Effector CD8-positive, alpha-beta T cell (primary cell): Measurements from ENCODE around the gene SLC66A3.
"Not testable (repeated sequence)": the region's sequence is repeated elsewhere in the genome, so short reads cannot be mapped to it uniquely, and the experiment has no call there.

Experiments
- DNase-seq: peaks from one replicate; lab custom pipeline; 2025; lab: John Stamatoyannopoulos, UW

The SLC66A3 gene

DNA sequence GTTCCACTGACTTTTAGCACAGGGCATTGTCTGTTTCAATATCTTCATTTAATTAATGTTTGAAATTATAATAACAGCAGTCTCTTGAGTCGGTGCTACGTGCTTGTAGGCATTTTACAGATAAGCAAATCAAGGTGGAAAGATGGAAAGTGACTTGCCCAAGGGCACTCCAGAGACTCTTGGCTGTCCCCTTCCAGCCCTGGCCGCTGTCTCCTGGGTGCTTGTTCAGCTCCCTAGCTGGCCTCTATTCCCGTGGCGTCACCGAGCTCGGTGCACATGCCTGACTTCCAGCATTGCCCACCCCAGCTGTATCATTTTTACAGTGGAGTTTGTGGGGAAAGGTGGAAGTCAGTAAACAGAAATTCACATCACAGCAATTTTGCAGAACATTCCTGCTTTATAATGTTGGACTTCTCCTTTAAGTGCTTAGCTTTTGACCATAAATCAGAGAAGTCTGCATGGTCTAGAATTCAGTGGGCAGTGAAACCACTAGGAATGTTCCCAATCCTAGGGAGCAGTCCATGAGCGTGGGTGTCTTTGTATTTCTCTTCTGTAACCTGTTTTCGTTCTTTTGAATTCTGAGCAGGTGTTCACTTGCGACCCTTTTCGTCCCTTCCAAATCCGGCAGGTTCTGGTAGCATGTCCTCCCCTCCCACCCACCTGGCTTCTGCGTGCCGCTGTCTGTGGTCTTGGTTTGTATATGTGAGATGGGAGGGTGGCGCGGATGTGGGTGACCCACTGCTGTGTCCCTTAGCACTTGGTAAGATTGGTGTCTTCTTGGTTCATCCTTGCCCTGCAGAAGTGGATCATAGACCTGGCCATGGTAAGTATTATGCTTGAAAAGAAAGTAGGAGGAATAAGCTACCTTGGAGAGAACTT, 8.4 kb downstream of the SLC66A3 start:
- DNase-seq: no peak

- DNase-seq: not testable (repeated sequence)
Observed at GRCh38 chr2:11165046-11165445, 9.8 kb downstream of the SLC66A3 start.

DNA sequence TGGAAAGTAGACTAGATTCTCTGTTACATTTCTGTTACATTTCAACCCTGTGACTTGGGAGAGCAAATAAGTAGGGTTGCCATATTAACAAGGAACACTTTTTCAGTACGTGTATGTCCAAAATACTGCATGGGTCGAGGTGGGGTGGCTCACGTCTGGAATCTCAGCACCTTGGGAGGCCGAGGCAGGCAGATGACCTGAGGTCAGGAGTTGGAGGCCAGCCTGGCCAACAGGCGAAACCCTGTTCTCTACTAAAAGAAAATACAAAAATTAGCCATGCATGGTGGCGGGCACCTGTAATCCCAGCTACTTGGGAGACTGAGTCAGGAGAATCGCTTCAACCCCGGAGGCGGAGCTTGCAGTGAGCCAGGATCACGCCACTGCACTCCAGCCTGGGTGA, 11.2 kb downstream of the SLC66A3 start:
- no peak for DNase-seq

DNA sequence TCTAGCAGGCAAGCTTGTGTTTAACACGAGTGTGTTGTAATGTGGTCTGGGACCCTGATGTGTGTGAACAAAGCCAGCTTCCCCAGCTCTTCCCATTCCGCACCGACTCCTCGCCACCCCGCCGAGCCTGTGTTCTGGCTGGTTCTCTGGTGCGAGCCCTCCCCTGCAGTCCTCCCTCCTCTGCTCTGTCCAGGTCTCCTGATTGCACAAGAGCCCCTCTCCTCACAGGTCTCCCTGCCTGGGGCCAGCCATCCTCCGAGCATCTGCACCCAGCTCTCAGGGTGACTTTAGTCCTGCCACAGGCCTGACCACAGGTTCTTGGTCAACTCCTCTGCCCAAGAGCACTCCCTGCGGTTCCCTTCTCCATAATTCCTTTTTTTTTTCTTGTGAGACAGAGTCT, 13.2 kb downstream of the SLC66A3 start:
- DNase-seq: no peak

DNA sequence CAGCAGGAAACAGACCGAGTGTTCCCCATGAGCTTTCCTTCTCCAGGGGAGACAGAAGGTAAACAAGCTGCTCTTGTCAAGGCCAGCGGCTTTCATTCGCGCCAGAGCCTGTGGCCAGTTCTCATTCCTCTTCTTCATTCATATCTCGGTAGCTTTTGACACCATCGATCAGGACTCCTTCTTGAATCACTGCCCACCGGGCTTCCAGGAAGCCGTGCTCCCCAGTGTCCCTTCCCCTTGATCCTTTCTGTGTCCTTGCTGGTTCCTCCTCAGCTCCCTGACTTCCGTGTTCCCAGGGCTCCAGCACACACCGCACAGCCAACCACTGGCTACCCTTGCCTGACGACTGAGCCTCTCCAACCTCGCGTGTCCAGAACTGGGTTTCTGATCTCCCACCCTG, 14.1 kb downstream of the SLC66A3 start:
- no peak for DNase-seq

DNA sequence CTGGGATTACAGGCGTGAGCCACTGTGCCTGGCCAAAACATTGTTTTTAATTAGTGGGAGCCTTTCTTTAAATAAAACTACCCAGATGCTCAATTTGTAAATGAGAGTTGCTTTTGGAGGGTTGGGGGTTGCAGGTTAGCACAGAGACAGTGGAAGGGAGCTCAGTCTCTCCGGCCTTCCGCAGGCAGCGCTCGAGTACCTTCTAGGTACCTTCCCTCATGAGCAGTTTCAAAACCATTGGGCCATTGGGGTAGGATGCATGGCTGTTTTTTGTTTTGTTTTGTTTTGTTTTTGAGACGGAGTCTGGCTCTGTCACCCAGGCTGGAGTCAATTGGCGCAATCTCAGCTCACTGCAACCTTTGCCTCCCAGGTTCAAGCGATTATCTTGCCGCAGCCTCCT, 19.0 kb downstream of the SLC66A3 start:
- DNase-seq: no peak

DNA sequence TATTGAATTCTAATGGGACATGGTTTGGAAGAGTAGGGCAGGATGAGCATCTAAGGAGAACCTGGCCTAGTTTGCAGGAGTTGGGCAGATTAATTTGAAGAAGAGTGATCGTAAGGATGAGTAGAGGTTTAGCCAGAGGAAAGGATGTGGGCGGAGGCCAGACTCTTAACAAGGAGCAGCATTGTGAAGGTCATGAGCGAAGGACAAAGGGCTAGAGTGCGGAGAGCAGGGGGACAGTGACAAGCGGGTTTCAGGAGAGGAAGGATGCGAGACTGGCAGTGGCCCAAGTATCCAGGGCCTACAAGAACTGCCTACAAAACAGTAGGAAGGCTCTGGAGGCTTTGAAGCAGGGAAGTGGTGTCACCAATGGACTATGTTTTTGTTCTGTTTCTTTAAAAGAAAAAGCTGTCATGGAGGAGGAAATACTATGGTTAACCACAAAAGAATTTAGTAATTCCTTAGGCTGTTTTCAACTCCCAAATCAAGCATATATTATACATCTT, 20.1 kb downstream of the SLC66A3 start:
- no peak for DNase-seq

- no peak for DNase-seq
Observed at GRCh38 chr2:11177871-11178690, 22.8 kb downstream of the SLC66A3 start.

DNA sequence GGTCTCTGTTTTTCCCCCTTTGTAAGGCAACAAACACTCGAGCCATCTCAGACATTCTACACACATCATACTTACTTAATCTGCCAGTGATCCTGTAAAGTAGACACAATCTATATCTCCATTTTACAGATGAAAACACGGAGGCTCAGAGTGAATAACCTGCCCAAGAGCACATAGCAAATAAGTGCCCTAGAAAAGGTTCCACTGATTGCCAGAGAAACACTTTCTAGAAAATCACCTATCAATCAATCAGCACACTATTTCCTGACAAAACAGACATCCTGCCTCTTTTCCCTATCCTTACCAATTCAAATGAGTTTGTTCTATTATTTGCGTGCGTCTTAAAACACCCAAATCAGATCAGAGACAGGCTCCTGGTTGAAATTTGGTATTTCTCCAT, 23.9 kb downstream of the SLC66A3 start:
- DNase-seq: no peak

DNA sequence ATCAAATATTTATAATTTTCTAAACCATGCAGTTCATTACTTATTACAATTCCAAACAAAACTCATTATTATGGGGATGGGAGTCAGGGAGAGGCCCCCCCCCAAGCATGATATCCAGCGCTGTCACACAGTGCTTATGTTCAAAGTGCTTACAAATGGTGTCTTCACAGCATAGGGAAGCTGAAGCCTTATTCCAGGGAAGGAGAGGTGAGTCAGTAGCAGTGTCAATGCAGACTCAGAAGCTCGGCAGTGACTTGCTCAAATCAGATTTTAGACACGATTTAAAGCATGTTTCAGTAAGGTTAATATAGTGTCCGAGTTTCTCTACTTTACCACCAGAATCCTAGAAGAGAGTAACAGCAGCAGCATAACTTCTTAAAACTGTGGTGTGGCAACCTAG, 24.6 kb downstream of the SLC66A3 start:
- DNase-seq: no peak

- DNase-seq: no peak
Observed at GRCh38 chr2:11180653-11181052, 25.4 kb downstream of the SLC66A3 start.

- DNase-seq: no peak
Observed at GRCh38 chr2:11182951-11183350, 27.7 kb downstream of the SLC66A3 start.

DNA sequence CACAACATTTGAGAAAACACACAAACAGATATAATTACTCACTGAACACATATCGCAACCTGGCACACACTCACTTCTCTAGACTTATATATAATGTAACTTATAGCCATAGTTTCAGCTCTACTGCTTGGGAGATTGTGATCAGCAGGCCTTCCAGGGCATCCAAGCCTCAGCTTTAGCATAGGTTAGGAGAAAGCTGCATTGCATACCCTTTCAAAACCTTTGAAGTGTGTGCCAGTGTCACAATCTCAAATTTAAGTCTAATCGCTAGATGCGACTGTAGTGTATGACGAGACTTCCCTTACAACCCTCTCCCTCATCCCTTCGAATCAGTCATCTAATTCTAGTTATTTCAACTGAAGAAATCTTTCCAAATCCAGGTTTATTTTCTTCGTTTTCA, 30.9 kb downstream of the SLC66A3 start:
- DNase-seq: no peak

GRCh38 chr2:11187083-11187619, 31.9 kb downstream of the SLC66A3 start:
- no peak for DNase-seq

DNA sequence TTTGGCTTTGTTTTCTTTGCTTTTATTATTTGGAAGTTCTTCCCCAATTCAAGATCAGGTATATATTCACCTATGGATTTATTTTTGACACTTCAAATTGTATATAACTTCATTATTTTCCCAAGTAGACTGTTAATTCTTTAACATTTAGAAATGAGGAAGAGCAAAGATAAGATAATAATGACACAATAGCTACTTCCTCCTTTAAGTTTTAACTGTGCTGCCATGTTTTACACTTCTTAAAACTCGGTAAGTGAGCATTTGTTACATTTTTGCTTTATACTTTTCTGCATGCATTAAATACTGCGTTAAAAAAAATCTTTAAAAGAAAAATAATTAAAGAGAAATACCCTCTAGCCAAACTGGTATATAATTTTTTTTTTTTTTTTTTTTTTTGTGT, 32.5 kb downstream of the SLC66A3 start:
- DNase-seq: no peak

GRCh38 chr2:11196246-11196645, 41.0 kb downstream of the SLC66A3 start:
- DNase-seq: no peak

DNA sequence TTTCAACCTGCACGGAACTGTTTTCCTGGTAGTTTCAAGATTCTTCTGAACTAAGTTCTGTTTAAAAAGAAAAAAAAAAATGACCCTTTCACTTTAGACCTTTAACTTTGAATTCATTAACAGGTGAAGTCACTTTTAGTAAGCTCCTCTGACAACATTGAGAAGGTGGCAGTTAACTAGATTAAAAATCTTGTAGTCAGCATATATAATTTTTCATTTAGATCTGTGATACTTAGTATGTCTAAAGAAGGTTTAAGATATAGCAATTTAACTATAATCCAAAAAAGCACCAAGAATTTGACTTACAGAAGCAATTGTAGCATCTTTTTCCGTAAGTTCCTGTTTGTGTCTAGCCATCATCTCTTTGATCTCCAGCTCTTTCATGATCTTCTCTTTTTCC, 45.4 kb downstream of the SLC66A3 start:
- DNase-seq: no peak

DNA sequence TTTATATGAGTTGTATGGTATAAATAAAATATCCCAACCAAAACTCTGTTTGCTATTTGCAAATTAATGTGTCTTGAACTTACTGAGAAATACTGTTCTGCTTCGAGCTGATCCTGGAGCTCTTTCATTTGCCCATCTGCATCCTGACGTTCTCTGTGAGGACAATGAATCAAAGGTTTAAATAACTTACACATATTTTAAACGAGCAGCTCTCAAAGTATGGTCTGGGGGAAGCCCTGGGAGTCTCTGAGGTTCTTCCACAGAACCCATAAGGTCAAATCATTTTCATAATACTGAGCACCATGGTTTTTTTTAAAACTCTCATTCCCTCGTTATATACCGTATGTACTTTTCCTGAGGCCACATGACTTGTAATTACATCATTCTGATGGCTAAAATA, 46.7 kb downstream of the SLC66A3 start:
- no peak for DNase-seq

DNA sequence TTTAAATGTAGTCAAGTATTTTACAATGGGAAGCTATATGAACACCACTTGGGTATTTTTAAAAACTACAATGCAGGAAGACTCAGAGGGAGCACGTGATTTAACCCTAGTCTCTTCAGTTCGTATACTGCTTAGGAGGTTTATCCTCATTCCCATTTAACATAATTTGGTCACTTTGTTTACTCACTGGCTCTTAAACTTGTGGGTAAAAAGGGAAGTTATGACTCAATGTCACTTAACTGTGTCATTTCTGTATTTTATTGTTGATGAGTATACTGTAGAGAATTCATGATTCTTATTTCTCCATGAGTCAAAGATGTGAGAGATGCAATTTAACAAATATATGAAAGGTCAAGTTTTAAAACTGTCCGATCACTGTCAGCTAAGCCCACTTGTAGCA, 48.2 kb downstream of the SLC66A3 start:
- DNase-seq: no peak

GRCh38 chr2:11208083-11208482, 52.8 kb downstream of the SLC66A3 start:
- no peak for DNase-seq

GRCh38 chr2:11212645-11213044, 57.4 kb downstream of the SLC66A3 start:
- DNase-seq: no peak

DNA sequence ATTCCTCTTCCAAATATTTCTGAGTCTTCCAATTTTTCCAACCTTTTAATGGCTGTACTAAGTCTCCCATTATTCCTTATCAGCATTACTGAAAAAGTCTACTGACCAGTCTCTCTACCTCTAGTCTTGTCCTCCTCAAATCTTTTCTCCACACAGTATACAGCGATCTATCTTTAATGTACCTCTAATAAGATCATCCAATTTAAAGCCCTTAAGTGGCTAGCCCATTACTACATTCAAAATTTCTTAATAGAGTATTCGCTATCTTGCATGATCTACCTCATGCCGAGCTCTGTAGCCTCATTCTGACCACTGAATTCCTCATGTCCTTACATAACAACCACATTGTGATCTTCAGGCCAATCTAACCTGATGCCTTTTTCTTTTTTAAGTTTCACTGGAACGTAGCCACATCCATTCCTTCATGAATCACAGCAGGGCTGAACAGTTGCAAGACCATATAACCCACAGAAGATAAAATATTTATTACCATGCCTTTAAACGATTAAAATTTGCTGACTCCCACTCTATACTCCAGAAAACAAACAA, 57.9 kb downstream of the SLC66A3 start:
- no peak for DNase-seq
